GM21825 (cell line): ENCODE measurements around the gene MMP14.
"Not testable (repeated sequence)": the region's sequence is repeated elsewhere in the genome, so short reads cannot be mapped to it uniquely, and the experiment has no call there.

Source experiments
- ATAC-seq: cut with Tn5 transposase; IDR thresholded peaks from one replicate; pipeline ENCODE4 v1.9.1; 2021; ENCODE audit warnings: mild to moderate bottlenecking, moderate library complexity; ENCODE audit not compliant: unreplicated experiment

The MMP14 gene

GRCh38 chr14:22836301-22837113 is at the start of gene MMP14:
TSS of gene MMP14 (plus strand) at chr14:22836585. CDS start at chr14:22836818, 233 bp downstream.
- ATAC-seq, result no peak

- no peak for ATAC-seq
Observed at GRCh38 chr14:22786685-22787084, 49.7 kb upstream of the MMP14 start.

- no peak for ATAC-seq
Observed at GRCh38 chr14:22791301-22791700, 45.1 kb upstream of the MMP14 start.

GRCh38 chr14:22792158-22792557 is 44.2 kb upstream of the MMP14 start:
- no peak for ATAC-seq

GRCh38 chr14:22793550-22793949 is 42.8 kb upstream of the MMP14 start:
- not testable (repeated sequence) for ATAC-seq

GRCh38 chr14:22793976-22794375 is 42.4 kb upstream of the MMP14 start:
- ATAC-seq, result no peak

- ATAC-seq, result no peak
Observed at GRCh38 chr14:22794551-22794951, 41.8 kb upstream of the MMP14 start.

- ATAC-seq, result no peak
Observed at GRCh38 chr14:22796087-22796707, 40.2 kb upstream of the MMP14 start.

GRCh38 chr14:22797017-22797917 is 39.1 kb upstream of the MMP14 start:
- no peak for ATAC-seq

GRCh38 chr14:22798528-22798927 is 37.9 kb upstream of the MMP14 start:
- no peak for ATAC-seq

- no peak for ATAC-seq
Observed at GRCh38 chr14:22800346-22800745, 36.0 kb upstream of the MMP14 start.

- ATAC-seq, result no peak
Observed at GRCh38 chr14:22801716-22802115, 34.7 kb upstream of the MMP14 start.

- peak; percentile 51 for ATAC-seq
Observed at GRCh38 chr14:22802860-22803686, 33.3 kb upstream of the MMP14 start.

- peak; percentile 21 for ATAC-seq
Observed at GRCh38 chr14:22803687-22803974, 32.8 kb upstream of the MMP14 start.

- not testable (repeated sequence) for ATAC-seq
Observed at GRCh38 chr14:22805235-22805634, 31.1 kb upstream of the MMP14 start.

GRCh38 chr14:22807432-22808087 is 28.8 kb upstream of the MMP14 start:
- ATAC-seq, result no peak

- ATAC-seq, result no peak
Observed at GRCh38 chr14:22808388-22809209, 27.8 kb upstream of the MMP14 start.

GRCh38 chr14:22811722-22812121 is 24.7 kb upstream of the MMP14 start:
- no peak for ATAC-seq

- no peak for ATAC-seq
Observed at GRCh38 chr14:22812744-22813143, 23.6 kb upstream of the MMP14 start.
